ENCODE results near the gene CNGB1. TPM values are rescaled to one million over a fixed set of nuclear protein-coding genes. Genes with fewer than 3 reads are reported as not detected.

The CNGB1 gene
- polyA plus RNA-seq, 1 donor from 2014 or later, result 20.7 TPM

- no peaks in the 10 kb centered on the region for H3K36me3 ChIP-seq (ENCODE audit: insufficient read depth, low read length)
- no peak overlapping the region for H3K9ac ChIP-seq (ENCODE audit: low read length)
- no peaks in the 10 kb centered on the region for H3F3A ChIP-seq (ENCODE audit: insufficient read depth, low read length, poor library complexity, severe bottlenecking)
- H3K4me3 ChIP-seq (ENCODE audit: low read length), result no peak overlapping the region
- no peaks in the 10 kb centered on the region for H3K79me2 ChIP-seq (replicated peaks; ENCODE audit: insufficient read depth, low read length)
- no peak overlapping the region for H3K27ac ChIP-seq (ENCODE audit: low read length)
- no peaks in the 10 kb centered on the region for H3K9me3 ChIP-seq (ENCODE audit: low read length)
- TF ChIP-seq RAD21 (conservative IDR thresholded peaks at IDR 0.05) (no peak), MXI1 (conservative IDR thresholded peaks at IDR 0.05; ENCODE audit: poor library complexity, severe bottlenecking) (no peak), EZH2 (IDR thresholded peaks at IDR 0.05; ENCODE audit: borderline replicate concordance, insufficient read depth, low read length, poor library complexity, severe bottlenecking) (no peak), CTCF (IDR thresholded peaks at IDR 0.05; ENCODE audit: poor library complexity, severe bottlenecking) (no peak), TAF1 (IDR thresholded peaks at IDR 0.05; ENCODE audit: low read depth) (no peak), EP300 (conservative IDR thresholded peaks at IDR 0.05; ENCODE audit: poor library complexity, severe bottlenecking) (no peak), POLR2AphosphoS5 (IDR thresholded peaks at IDR 0.05) (no peak), SMC3 (conservative IDR thresholded peaks at IDR 0.05; ENCODE audit: poor library complexity) (no peak)
- TF ChIP-seq, protein P1, sequence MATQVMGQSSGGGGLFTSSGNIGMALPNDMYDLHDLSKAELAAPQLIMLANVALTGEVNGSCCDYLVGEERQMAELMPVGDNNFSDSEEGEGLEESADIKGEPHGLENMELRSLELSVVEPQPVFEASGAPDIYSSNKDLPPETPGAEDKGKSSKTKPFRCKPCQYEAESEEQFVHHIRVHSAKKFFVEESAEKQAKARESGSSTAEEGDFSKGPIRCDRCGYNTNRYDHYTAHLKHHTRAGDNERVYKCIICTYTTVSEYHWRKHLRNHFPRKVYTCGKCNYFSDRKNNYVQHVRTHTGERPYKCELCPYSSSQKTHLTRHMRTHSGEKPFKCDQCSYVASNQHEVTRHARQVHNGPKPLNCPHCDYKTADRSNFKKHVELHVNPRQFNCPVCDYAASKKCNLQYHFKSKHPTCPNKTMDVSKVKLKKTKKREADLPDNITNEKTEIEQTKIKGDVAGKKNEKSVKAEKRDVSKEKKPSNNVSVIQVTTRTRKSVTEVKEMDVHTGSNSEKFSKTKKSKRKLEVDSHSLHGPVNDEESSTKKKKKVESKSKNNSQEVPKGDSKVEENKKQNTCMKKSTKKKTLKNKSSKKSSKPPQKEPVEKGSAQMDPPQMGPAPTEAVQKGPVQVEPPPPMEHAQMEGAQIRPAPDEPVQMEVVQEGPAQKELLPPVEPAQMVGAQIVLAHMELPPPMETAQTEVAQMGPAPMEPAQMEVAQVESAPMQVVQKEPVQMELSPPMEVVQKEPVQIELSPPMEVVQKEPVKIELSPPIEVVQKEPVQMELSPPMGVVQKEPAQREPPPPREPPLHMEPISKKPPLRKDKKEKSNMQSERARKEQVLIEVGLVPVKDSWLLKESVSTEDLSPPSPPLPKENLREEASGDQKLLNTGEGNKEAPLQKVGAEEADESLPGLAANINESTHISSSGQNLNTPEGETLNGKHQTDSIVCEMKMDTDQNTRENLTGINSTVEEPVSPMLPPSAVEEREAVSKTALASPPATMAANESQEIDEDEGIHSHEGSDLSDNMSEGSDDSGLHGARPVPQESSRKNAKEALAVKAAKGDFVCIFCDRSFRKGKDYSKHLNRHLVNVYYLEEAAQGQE (IDR thresholded peaks at IDR 0.05; ENCODE audit: borderline replicate concordance), result no peak
- no peaks in the 10 kb centered on the region for H3K27me3 ChIP-seq (ENCODE audit: insufficient read depth, low read depth, low read length)
- H3K4me2 ChIP-seq (ENCODE audit: low read length), result no peak overlapping the region
- no peak overlapping the region for H2AFZ ChIP-seq (ENCODE audit: low read depth, low read length)
- H3K9me2 ChIP-seq (ENCODE audit: insufficient read depth, low read length), result no peaks in the 10 kb centered on the region
- H4K20me1 ChIP-seq (ENCODE audit: insufficient read depth), result no peaks in the 10 kb centered on the region
These were observed 35.0 kb downstream of the CNGB1 start for GRCh38 chr16:57935904-57936303.

GRCh38 chr16:57930533-57930932 is 40.4 kb downstream of the CNGB1 start:
- H2AFZ ChIP-seq (ENCODE audit: low read depth, low read length), result no peak overlapping the region
- no peaks in the 10 kb centered on the region for H3F3A ChIP-seq (ENCODE audit: insufficient read depth, low read length, poor library complexity, severe bottlenecking)
- H3K9me3 ChIP-seq (ENCODE audit: low read length), result no peaks in the 10 kb centered on the region
- TF ChIP-seq EZH2 (IDR thresholded peaks at IDR 0.05; ENCODE audit: borderline replicate concordance, insufficient read depth, low read length, poor library complexity, severe bottlenecking) (no peak), CTCF (IDR thresholded peaks at IDR 0.05; ENCODE audit: poor library complexity, severe bottlenecking) (no peak), POLR2AphosphoS5 (IDR thresholded peaks at IDR 0.05) (no peak), SMC3 (conservative IDR thresholded peaks at IDR 0.05; ENCODE audit: poor library complexity) (no peak), MXI1 (conservative IDR thresholded peaks at IDR 0.05; ENCODE audit: poor library complexity, severe bottlenecking) (no peak), TAF1 (IDR thresholded peaks at IDR 0.05; ENCODE audit: low read depth) (no peak), RAD21 (conservative IDR thresholded peaks at IDR 0.05) (no peak), EP300 (conservative IDR thresholded peaks at IDR 0.05; ENCODE audit: poor library complexity, severe bottlenecking) (no peak)
- TF ChIP-seq, protein P1 (IDR thresholded peaks at IDR 0.05; ENCODE audit: borderline replicate concordance), result no peak
- no peak overlapping the region for H3K9ac ChIP-seq (ENCODE audit: low read length)
- H3K4me2 ChIP-seq (ENCODE audit: low read length), result no peak overlapping the region
- no peaks in the 10 kb centered on the region for H3K9me2 ChIP-seq (ENCODE audit: insufficient read depth, low read length)
- H4K20me1 ChIP-seq (ENCODE audit: insufficient read depth), result no peaks in the 10 kb centered on the region
- no peak overlapping the region for H3K4me3 ChIP-seq (ENCODE audit: low read length)
- H3K27me3 ChIP-seq (ENCODE audit: insufficient read depth, low read depth, low read length), result no peaks in the 10 kb centered on the region
- H3K36me3 ChIP-seq (ENCODE audit: insufficient read depth, low read length), result no peaks in the 10 kb centered on the region
- H3K79me2 ChIP-seq (replicated peaks; ENCODE audit: insufficient read depth, low read length), result no peaks in the 10 kb centered on the region
- no peak overlapping the region for H3K27ac ChIP-seq (ENCODE audit: low read length)

All from neural cell (in vitro differentiated cells).